WTC11 (cell line): Measurements from ENCODE around the gene PRXL2B.

Experiments used
- CBFB ChIP-seq: sonication (generic); formaldehyde crosslinking; IDR thresholded peaks from 2 replicates; pipeline ENCODE4 v1.8.1; 2022; ENCODE audit warnings: mild to moderate bottlenecking, low read depth, missing genetic modification reagents
- CREM ChIP-seq: sonication (generic); formaldehyde crosslinking; IDR thresholded peaks from 2 replicates; pipeline ENCODE4 v1.8.1; 2022; ENCODE audit warnings: mild to moderate bottlenecking, missing genetic modification reagents, moderate library complexity
- CTCF ChIP-seq: fragments of 200-600 bp; IDR thresholded peaks from 2 replicates; pipeline ENCODE4 v1.8.0; 2022; ENCODE audit warnings: antibody characterized with exemption
- E2F4 ChIP-seq: sonication (generic); formaldehyde crosslinking; IDR thresholded peaks from 2 replicates; pipeline ENCODE4 v1.8.1; 2022; ENCODE audit warnings: low read depth, mild to moderate bottlenecking, moderate library complexity, missing genetic modification reagents, borderline replicate concordance
- E2F5 ChIP-seq: sonication (generic); formaldehyde crosslinking; IDR thresholded peaks from 2 replicates; pipeline ENCODE4 v1.8.1; 2022; ENCODE audit warnings: mild to moderate bottlenecking, moderate library complexity, missing genetic modification reagents
- FOXP4 ChIP-seq: sonication (generic); formaldehyde crosslinking; IDR thresholded peaks from 2 replicates; pipeline ENCODE4 v1.8.0; 2022; ENCODE audit warnings: mild to moderate bottlenecking, missing genetic modification reagents
- HMGXB4 ChIP-seq: sonication (generic); formaldehyde crosslinking; IDR thresholded peaks from 2 replicates; pipeline ENCODE4 v1.8.1; 2023; ENCODE audit warnings: mild to moderate bottlenecking, moderate library complexity, missing genetic modification reagents
- JAZF1 ChIP-seq: fragments of 250-450 bp; sonication (Bioruptor Pico); IDR thresholded peaks from 2 replicates; pipeline ENCODE4 v1.9.0; 2021; ENCODE audit warnings: moderate library complexity, mild to moderate bottlenecking, inconsistent platforms
- KAT7 ChIP-seq: sonication (generic); formaldehyde crosslinking; IDR thresholded peaks from 2 replicates; pipeline ENCODE4 v1.8.1; 2023; ENCODE audit warnings: missing genetic modification reagents, mild to moderate bottlenecking, borderline replicate concordance
- NFE2L1 ChIP-seq: sonication (generic); formaldehyde crosslinking; IDR thresholded peaks from 2 replicates; pipeline ENCODE4 v1.8.1; 2023; ENCODE audit warnings: missing genetic modification reagents
- TEAD4 ChIP-seq: sonication (generic); formaldehyde crosslinking; IDR thresholded peaks from 2 replicates; pipeline ENCODE4 v1.8.0; 2022; ENCODE audit warnings: mild to moderate bottlenecking, missing genetic modification reagents
- ZBTB43 ChIP-seq: sonication (generic); formaldehyde crosslinking; IDR thresholded peaks from 2 replicates; pipeline ENCODE4 v1.8.1; 2023; ENCODE audit warnings: mild to moderate bottlenecking, missing genetic modification reagents
- ZNF232 ChIP-seq: sonication (generic); formaldehyde crosslinking; IDR thresholded peaks from 2 replicates; pipeline ENCODE4 v1.8.0; 2022; ENCODE audit warnings: mild to moderate bottlenecking, missing genetic modification reagents
- TF ChIP-seq, protein P1 (sequence below): sonication (generic); formaldehyde crosslinking; IDR thresholded peaks from 2 replicates; pipeline ENCODE4 v1.8.1; 2023; ENCODE audit warnings: mild to moderate bottlenecking, missing genetic modification reagents, moderate library complexity

- TF ChIP-seq CTCF: no peak
- TF ChIP-seq FOXP4 (CRISPR knock-in tag): no peak
- no peak for TF ChIP-seq E2F5 (CRISPR knock-in tag)
- TF ChIP-seq KAT7 (CRISPR knock-in tag): no peak
- TF ChIP-seq ZBTB43 (CRISPR knock-in tag): no peak
- TF ChIP-seq NFE2L1 (CRISPR knock-in tag): no peak
- no peak for TF ChIP-seq JAZF1 (CRISPR knock-in tag)
- TF ChIP-seq, protein P1, sequence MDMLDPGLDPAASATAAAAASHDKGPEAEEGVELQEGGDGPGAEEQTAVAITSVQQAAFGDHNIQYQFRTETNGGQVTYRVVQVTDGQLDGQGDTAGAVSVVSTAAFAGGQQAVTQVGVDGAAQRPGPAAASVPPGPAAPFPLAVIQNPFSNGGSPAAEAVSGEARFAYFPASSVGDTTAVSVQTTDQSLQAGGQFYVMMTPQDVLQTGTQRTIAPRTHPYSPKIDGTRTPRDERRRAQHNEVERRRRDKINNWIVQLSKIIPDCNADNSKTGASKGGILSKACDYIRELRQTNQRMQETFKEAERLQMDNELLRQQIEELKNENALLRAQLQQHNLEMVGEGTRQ (CRISPR knock-in tag): no peak
- TF ChIP-seq E2F4 (CRISPR knock-in tag): no peak
- TF ChIP-seq CREM (CRISPR knock-in tag): no peak
- TF ChIP-seq TEAD4 (CRISPR knock-in tag): no peak
- no peak for TF ChIP-seq ZNF232 (CRISPR knock-in tag)
- no peak for TF ChIP-seq CBFB (CRISPR knock-in tag)
- TF ChIP-seq HMGXB4: no peak
Measured at GRCh38 chr1:2558861-2559260, 27.7 kb upstream of the PRXL2B start.
